HG02642 (cell line): ENCODE results near the gene INPP5A.
"Not testable (repeated sequence)": the region's sequence is repeated elsewhere in the genome, so short reads cannot be mapped to it uniquely, and the experiment has no call there.

ENCODE experiments used
- ATAC-seq: cut with Tn5 transposase; IDR thresholded peaks from one replicate; pipeline ENCODE4 v1.9.1; 2021; ENCODE audit warnings: mild to moderate bottlenecking; ENCODE audit not compliant: unreplicated experiment, poor library complexity

Gene INPP5A

GRCh38 chr10:132786476-132786883, 248.9 kb downstream of the INPP5A start:
- no peak for ATAC-seq

- no peak for ATAC-seq
Observed at GRCh38 chr10:132786884-132787494, 249.4 kb downstream of the INPP5A start.

- ATAC-seq: no peak
Observed at GRCh38 chr10:132787495-132788179, 250.1 kb downstream of the INPP5A start.

- no peak for ATAC-seq
Observed at GRCh38 chr10:132788180-132788830, 250.7 kb downstream of the INPP5A start.

- ATAC-seq: no peak
Observed at GRCh38 chr10:132788831-132789219, 251.2 kb downstream of the INPP5A start.

- no peak for ATAC-seq
Observed at GRCh38 chr10:132789659-132790148, 252.1 kb downstream of the INPP5A start.

GRCh38 chr10:132790470-132790869, 252.9 kb downstream of the INPP5A start:
- no peak for ATAC-seq

GRCh38 chr10:132790934-132791829, 253.6 kb downstream of the INPP5A start:
- no peak for ATAC-seq

- not testable (repeated sequence) for ATAC-seq
Observed at GRCh38 chr10:132792099-132792498, 254.5 kb downstream of the INPP5A start.

GRCh38 chr10:132792796-132793195, 255.2 kb downstream of the INPP5A start:
- ATAC-seq: no peak

GRCh38 chr10:132793213-132793612, 255.6 kb downstream of the INPP5A start:
- no peak for ATAC-seq

GRCh38 chr10:132793871-132794849, 256.6 kb downstream of the INPP5A start:
- no peak for ATAC-seq

GRCh38 chr10:132796846-132797245, 259.3 kb downstream of the INPP5A start:
- no peak for ATAC-seq

- ATAC-seq: not testable (repeated sequence)
Observed at GRCh38 chr10:132797986-132798385, 260.4 kb downstream of the INPP5A start.

GRCh38 chr10:132798403-132798802, 260.8 kb downstream of the INPP5A start:
- ATAC-seq: no peak

GRCh38 chr10:132798876-132799275, 261.3 kb downstream of the INPP5A start:
- no peak for ATAC-seq

GRCh38 chr10:132799865-132800264, 262.3 kb downstream of the INPP5A start:
- ATAC-seq: no peak

- no peak for ATAC-seq
Observed at GRCh38 chr10:132802048-132802447, 264.5 kb downstream of the INPP5A start.

- no peak for ATAC-seq
Observed at GRCh38 chr10:132802694-132803320, 265.2 kb downstream of the INPP5A start.
